Right forelimb (tissue), 1 donor: ENCODE data around the gene SHANK1.

Experiments used
- DNase-seq: peaks from one replicate; pipeline ENCODE4 v3.0.0-alpha.2; 2018

SHANK1 gene

GRCh38 chr19:50728084-50728737 is 8.6 kb upstream of the SHANK1 start:
- DNase-seq: peak; percentile 82

- DNase-seq: peak; percentile 35
These were observed 6.3 kb upstream of the SHANK1 start for GRCh38 chr19:50725911-50726230.

GRCh38 chr19:50725218-50725910 is 5.8 kb upstream of the SHANK1 start:
- no peak for DNase-seq

- peak; percentile 100 for DNase-seq
These were observed 5.1 kb upstream of the SHANK1 start for GRCh38 chr19:50724522-50725217.

- peak; percentile 48 for DNase-seq
These were observed 4.3 kb upstream of the SHANK1 start for GRCh38 chr19:50723735-50724521.

- DNase-seq: peak; percentile 77
These were observed 3.5 kb upstream of the SHANK1 start, which contains the start of gene CLEC11A for GRCh38 chr19:50723069-50723468. CLEC11A (plus strand) TSS chr19:50723364; CDS start chr19:50723526, 162 bp downstream.

GRCh38 chr19:50722201-50723013 is 2.8 kb upstream of the SHANK1 start:
- DNase-seq: no peak

- DNase-seq: peak; percentile 60
These were observed 2.0 kb upstream of the SHANK1 start for GRCh38 chr19:50721441-50722137.

GRCh38 chr19:50720921-50721381 is 1.3 kb upstream of the SHANK1 start:
- peak; percentile 56 for DNase-seq

- no peak for DNase-seq
These were observed 749 bp upstream of the SHANK1 start for GRCh38 chr19:50720181-50720920.

GRCh38 chr19:50719119-50719435 is 525 bp downstream of the SHANK1 start:
- DNase-seq: no peak

GRCh38 chr19:50718255-50719118 is 1.1 kb downstream of the SHANK1 start:
- no peak for DNase-seq

GRCh38 chr19:50717891-50718254 is 1.7 kb downstream of the SHANK1 start:
- no peak for DNase-seq

GRCh38 chr19:50717026-50717723 is 2.4 kb downstream of the SHANK1 start:
- no peak for DNase-seq

GRCh38 chr19:50716178-50717025 is 3.2 kb downstream of the SHANK1 start:
- DNase-seq: no peak

- no peak for DNase-seq
These were observed 5.9 kb downstream of the SHANK1 start for GRCh38 chr19:50713556-50714236.

GRCh38 chr19:50712833-50713232 is 6.8 kb downstream of the SHANK1 start:
- DNase-seq: no peak

- DNase-seq: no peak
These were observed 7.8 kb downstream of the SHANK1 start for GRCh38 chr19:50711805-50712204.
